ENCODE measurements around the gene CNTN4.

DNA sequence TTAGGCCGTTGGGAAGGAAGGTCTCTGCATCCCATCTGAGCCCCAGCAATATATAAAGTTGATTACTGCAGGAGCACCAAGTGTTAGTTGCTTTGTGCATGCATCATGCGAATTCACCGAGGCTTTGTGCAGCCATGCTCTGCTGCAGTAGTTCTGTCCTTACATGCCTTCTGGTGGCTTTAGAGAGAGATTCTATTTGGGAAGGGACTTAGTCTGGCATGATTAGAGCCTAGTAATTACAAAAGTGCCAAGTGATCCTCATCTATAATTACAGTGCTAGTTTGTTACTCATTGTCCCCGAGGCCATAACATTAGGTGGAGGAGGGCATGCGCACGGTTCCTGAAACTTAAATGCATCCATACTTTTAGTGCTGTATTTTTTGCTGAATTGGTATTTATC is 353.6 kb downstream of the CNTN4 start:
- TF ChIP-seq, protein P1, sequence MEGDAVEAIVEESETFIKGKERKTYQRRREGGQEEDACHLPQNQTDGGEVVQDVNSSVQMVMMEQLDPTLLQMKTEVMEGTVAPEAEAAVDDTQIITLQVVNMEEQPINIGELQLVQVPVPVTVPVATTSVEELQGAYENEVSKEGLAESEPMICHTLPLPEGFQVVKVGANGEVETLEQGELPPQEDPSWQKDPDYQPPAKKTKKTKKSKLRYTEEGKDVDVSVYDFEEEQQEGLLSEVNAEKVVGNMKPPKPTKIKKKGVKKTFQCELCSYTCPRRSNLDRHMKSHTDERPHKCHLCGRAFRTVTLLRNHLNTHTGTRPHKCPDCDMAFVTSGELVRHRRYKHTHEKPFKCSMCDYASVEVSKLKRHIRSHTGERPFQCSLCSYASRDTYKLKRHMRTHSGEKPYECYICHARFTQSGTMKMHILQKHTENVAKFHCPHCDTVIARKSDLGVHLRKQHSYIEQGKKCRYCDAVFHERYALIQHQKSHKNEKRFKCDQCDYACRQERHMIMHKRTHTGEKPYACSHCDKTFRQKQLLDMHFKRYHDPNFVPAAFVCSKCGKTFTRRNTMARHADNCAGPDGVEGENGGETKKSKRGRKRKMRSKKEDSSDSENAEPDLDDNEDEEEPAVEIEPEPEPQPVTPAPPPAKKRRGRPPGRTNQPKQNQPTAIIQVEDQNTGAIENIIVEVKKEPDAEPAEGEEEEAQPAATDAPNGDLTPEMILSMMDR (IDR thresholded peaks at IDR 0.05), result no peak
- TF ChIP-seq POLR2A (IDR thresholded peaks at IDR 0.05), result no peak

All from tibial nerve (tissue), 3 donors.